Endometrium (tissue), 2 donors: Measurements from ENCODE around the gene CABP4.
"Not testable (repeated sequence)": the region's sequence is repeated elsewhere in the genome, so short reads cannot be mapped to it uniquely, and the experiment has no call there.

Source experiments
- FAIRE-seq: peaks from 2 replicates; lab custom pipeline; 2012; peaks lifted over from hg19 to GRCh38; lab: Jason Lieb, UNC
- donor health status: control.
- donor health status: control.

The CABP4 gene

DNA sequence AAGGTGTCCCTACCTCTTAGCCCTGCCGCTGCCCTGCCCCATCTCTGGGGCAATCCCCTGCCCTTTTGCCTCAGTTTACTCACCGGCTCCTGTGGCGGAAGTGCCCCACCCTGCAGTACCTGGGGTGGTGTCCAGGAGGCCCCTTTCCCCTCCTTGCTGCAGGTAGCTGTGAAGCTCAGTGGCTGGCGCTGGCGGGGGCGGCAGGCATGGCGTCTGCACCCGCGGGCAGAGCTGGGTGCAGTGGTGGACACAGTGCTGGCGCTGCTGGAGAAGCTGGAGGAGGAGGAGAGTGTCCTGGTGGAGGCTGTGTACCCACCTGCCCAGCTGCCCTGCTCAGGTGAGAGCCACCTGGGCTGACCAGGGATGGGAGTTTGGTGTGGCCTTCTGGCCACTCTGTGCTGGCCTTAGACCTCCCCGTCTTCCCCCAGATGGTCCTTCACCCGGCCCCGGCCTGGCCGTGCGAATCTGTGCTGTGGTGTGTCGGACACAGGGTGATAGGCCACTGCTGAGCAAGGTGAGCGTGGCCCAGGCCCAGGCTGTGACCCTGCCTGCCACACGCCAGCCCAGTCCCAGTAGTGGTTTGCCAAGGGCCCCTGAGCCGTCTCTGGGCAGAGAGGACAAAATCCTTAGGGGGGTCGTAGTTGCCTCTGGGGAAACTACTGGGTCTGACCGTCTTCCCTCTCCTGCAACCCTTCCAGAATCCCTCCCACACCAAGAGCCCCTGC lies 35.7 kb upstream of the CABP4 start:
- FAIRE-seq, result no peak

DNA sequence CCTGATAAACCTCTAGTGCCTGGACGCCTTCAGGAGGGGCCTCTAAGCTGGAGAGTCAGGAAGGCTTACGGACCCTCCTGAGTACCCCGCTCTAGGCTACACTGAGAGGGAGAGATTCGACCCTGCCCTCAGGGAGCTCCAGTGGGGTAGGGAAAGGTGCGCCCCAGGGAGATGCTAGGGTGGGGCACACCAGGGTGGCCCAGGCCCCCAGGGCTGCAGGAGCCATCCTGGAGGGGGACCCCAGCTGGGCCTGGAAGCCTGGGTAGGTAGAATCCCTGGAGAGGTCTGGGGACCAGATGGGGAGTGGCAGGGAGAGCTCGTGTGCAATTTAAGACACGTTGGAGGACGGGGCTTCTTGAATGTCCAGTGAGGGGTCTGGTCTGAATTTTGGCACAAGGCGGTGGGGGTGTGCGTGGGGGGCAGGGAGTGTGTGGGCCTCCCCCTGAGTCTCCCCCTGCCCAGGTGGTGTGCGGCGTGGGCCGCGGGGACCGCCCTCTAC lies 35.0 kb upstream of the CABP4 start:
- FAIRE-seq, result no peak

DNA sequence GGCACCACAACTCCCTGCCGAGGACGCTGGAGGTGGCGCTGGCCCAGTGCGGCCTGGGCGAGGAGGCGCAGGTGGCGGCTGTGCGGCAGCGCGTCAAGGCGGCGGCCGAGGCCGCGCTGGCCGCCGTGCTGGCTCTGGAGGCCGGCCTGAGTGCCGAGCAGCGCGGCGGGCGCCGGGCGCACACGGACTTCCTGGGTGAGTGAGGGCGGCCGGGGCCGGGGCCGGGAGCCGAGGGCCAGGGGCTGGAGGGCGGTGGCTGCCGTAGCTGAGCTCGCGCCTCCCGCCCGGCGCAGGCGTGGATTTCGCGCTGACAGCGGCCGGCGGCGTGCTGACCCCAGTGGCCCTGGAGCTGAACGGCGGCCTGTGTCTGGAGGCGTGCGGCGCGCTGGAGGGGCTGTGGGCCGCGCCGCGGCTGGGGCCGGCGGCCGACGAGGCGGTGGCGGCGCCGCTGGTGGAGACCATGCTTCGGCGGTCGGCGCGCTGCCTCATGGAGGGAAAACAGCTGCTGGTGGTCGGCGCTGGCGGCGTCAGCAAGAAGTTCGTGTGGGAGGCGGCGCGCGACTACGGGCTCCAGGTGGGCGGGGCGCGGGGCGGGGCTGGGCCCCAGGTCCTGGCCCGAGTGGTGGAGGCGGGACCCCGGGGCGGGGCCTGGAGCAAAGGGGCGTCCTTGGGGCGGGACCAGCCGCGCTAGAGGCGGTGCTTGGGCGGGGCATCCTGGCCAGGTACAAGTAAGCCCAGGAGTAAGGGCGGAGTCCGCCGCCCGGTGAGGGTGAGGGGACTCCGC lies 34.3 kb upstream of the CABP4 start:
- FAIRE-seq, result no peak

DNA sequence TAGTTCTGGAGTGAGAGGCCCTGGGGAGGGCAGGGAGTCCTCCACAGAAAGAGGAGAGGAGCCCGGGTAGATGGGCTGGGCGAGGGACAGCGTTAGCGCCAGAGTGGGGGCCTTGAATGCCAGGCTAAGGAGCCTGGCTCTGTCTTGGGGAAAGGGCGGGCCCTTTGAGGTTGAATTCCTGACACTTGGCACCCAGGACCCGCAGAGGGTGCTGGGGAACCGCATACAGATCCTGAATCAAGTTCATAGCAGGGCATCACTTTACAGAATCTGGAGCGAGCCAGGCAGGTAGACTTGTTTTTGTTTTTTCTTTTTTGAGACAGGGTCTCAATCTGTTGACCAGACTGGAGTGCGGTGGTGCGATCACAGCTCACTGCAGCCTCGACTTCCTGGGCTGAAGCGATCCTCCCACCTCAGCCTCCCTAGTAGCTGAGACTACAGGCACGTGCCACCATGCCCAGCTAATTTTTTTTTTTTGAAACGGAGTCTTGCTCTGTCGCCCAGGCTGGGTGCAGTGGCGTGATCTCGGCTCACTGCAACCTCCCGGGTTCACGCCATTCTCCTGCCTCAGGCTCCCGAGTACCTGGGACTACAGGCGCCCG lies 33.6 kb upstream of the CABP4 start:
- no peak for FAIRE-seq

DNA sequence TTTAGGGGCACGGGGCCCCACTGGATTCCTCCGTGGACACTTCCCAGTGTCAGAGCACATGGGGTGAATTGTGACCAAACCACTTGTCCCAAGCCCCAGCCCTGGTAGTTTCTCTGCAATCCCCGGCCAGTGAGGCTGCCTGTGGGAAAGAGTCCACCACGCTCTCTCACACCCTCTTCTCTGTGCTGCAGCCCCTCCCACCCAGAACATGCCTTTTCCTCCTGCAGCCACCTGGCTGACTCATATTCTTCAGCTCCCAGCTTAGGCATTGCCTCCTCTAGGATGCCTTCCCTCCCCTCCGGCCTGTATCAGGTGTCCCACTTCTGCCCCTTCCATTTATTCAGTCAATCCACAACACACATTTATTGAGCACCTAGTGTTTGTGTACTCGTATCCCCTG lies 32.3 kb upstream of the CABP4 start:
- no peak for FAIRE-seq

DNA sequence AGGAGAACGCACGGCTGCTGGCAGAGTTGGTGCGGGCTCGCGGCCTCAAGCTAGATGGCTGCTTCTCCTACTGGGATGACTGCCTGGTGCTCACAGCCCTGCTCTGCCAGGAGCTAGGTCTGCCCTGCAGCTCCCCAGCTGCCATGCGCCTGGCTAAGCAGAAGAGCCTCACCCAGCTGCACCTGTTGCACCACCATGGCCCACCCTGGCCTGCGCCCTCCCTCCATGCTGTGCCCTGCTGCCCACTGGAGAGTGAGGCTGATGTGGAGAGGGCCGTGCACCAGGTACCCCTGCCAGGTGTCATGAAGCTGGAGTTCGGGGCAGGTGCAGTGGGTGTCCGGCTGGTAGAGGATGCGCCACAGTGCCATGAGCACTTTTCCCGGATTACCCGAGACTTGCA lies 31.7 kb upstream of the CABP4 start:
- FAIRE-seq, result no peak

DNA sequence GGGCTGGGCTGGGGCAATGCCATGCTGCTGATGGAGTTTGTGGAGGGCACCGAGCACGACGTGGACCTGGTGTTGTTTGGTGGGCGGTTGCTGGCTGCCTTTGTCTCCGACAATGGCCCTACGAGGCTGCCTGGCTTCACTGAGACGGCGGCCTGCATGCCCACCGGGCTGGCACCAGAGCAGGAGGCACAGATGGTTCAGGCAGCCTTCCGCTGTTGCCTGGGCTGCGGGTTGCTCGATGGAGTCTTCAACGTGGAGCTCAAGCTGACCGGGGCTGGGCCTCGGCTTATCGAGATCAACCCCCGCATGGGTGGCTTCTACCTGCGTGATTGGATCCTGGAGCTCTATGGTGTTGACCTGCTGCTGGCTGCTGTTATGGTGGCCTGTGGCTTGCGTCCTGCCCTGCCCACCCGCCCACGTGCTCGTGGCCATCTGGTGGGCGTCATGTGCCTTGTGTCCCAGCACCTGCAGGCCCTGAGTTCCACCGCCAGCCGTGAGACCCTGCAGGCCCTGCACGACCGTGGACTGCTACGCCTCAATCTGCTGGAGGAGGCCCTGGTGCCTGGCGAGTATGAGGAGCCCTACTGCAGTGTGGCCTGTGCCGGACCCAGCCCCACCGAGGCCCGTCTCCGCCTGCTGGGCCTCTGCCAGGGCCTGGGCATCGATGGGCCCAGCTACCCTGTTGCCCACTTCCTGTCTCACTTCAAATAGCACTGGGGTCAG lies 31.1 kb upstream of the CABP4 start:
- no peak for FAIRE-seq

DNA sequence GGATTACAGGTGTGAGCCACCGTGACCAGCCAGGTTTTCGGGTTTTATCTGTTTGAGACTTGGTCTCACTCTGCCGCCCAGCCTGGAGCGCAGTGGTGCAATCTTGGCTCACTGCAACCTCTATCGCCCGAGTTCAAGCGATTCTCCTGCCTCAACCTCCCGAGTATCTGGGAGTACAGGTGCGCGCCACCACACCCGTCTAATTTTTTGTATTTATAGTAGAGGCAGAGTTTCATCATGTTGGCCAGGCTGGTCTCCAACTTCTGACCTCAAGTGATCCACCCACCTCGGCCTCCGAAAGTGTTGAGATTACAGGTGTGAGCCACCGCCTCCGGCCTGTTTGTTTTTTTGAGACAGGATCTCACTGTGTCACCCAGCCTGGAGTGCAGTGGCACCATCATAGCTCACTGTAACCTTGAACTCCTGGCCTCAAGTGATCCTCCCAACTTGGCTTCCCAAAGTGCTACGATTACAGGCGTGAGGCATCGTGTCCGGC lies 27.7 kb upstream of the CABP4 start:
- not testable (repeated sequence) for FAIRE-seq

DNA sequence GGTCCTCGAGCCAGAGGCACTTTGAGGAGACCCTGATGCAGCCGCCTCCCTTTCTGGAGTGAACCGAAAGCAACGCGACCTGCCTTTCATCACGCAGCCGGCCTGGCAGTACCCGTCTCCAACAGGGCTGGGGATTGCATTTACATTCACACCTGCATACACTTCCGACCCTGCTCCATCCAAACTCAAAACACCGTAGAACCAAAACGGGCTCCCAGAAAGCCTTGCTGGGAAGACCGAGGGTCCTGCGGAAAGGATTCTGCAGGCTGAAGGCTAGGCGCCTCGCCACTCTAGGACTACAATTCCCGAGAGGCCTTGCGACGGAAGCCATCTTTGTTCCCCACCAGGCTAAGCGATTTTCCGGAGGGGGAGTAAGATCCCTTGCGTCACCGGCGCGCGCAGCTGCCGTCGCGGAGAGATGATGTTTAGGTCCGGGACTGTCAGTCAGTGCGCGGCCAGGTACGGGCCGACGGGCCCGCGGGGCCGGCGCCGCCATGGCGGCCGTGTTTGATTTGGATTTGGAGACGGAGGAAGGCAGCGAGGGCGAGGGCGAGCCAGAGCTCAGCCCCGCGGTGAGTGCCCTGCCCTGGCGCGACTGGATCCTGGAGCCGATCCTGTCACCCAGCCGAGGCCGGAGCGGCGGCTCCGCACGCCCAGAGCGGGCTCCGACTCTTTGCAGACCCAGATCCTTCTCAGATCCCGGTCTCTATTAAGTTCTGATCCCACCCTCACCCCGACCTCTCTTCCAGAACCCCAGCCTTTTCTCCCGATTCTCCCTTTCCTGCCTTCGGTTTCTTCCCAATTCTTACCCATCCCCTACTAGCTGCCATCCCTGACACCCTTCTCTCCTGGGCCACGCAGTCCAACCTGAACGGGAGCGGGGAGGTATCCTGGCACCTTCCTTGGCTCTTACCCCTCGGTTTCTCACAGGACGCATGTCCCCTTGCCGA lies 26.8 kb upstream of the CABP4 start, which contains the start of gene RPS6KB2:
Gene RPS6KB2 (plus strand): TSS at position 443 of the 950 bp plus-strand sequence. CDS start 52 bp downstream, at position 495.
- peak; percentile 87 for FAIRE-seq

DNA sequence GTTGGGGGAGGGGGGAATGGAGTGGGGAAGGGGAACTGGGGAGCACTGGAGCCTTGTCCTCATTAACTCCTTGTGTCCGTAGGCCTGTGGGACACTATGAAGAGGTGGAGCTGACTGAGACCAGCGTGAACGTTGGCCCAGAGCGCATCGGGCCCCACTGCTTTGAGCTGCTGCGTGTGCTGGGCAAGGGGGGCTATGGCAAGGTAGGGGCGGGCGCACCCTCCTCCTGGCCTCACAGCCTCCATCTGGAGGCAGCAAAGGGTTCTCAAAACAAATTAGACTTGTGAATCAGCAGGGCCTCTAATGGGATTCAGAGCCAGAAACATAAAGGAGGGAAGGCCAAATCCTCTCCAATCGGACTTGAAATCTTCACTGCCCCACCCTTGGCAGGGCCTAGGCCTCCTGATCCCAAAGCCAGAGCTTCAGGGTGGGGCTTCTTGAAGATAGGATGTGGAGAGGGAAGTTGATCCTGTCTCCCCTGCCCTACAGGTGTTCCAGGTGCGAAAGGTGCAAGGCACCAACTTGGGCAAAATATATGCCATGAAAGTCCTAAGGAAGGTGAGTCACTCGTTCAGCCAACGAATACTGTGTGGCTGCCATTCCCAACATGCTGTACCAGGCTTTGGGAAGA lies 26.0 kb upstream of the CABP4 start:
- no peak for FAIRE-seq

DNA sequence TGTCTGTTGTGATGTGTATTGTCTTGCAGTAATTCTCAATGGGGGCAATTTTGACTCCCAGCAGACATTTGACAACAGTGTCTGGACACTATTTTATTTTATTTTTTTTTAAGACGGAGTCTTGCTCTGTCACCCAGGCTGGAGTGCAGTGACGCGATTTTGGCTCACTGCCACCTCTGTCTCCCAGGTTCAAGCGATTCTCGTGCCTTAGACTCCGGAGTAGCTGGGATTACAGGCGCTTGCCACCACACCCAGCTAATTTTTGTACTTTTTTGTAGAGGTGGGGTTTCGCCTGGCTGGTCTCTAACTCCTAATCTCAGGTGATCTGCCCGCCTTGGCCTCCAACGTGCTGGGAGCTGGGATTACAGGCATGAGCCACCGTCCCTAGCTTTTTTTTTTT lies 25.4 kb upstream of the CABP4 start:
- no peak for FAIRE-seq

DNA sequence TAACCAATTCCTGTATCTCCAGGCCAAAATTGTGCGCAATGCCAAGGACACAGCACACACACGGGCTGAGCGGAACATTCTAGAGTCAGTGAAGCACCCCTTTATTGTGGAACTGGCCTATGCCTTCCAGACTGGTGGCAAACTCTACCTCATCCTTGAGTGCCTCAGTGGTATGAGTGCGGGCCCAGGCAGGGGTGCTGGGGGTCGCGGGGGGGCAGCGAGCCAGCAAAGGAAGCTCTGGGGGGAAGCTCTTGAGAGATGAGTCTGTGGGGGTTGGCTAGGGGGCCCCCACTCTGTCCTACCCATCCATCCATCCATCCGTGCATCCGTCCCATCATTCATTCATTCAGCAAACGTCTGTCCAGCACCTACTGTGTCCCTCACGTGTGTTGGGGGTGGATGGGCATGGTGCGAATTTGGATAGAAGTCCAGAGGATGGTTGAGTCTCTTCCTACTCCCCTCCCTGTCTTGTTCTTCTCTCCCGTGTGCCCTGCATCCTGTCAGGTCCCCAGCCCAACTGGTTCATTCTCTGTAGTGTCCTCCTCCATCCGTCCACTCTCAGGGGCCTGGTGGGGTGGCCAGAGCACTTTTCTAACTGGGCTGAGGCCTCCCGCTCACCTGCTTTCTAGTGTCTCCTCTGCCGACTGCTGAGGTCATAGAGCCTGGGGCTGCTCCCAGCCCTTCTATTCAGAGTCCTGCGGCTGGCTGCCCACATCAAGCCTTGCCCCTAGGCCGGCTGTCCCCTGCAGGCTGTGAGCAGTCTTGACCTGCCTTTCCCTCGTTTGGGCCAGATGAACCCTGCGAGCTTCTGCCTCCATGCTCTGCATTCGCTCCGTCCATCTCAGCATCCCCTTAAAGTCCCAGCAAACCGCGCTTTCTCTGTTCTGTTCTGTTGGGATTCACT lies 23.6 kb upstream of the CABP4 start:
- FAIRE-seq, result no peak

DNA sequence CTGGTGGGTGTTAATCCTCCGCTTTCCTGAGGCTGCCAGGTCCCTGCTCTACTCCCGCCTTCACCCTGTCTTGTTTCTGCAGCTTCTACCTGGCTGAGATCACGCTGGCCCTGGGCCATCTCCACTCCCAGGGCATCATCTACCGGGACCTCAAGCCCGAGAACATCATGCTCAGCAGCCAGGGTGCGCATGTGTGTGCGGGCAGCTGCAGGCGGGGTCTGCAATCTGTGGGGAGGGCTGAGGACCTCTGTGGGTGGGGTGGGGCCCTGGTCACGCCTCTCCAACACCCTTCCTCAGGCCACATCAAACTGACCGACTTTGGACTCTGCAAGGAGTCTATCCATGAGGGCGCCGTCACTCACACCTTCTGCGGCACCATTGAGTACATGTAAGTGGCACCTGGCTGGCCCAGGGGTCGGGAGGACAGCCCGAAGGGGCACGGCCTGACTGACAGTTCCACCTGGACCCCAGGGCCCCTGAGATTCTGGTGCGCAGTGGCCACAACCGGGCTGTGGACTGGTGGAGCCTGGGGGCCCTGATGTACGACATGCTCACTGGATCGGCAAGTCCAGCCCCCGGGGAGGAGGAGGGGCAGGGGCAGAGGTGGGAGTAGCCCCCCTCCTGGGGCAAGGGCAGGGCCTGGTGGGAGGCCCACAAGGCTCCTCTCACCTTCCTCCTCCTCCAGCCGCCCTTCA lies 22.4 kb upstream of the CABP4 start:
- no peak for FAIRE-seq

DNA sequence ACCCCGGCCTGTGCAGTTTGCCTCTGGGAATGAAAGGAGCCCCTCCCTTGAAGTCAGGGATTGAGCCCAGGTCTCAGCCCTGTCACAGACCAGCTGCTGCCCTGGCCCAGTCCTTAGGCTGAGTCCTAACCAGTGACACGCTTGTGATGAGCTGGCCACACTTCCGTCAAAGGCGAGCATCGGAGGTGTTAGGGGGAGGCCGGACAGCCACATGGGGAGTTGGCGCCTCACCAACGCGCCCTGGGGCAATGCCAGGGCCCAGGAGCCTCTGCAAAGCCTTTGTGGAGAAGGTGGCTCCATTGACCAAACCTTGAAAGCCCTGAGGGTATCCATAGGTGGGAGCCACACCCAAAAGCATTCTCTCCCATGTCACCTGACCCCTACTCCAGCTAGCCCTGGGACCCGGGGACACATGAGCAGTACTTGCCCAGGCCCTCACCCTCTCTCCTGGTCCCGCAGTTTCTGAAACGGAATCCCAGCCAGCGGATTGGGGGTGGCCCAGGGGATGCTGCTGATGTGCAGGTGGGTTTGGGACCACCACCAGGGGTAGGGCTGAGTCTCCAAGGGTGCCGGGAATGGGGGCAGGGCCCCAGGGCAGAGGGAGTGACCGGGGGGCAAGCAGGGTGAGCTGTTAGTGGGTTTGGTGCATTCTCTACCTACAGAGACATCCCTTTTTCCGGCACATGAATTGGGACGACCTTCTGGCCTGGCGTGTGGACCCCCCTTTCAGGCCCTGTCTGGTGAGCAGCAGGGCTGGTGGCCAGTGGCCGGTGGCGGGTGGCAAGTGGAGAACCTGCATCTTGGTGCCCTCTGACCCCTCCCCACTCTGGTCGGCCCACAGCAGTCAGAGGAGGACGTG lies 21.4 kb upstream of the CABP4 start:
- no peak for FAIRE-seq

DNA sequence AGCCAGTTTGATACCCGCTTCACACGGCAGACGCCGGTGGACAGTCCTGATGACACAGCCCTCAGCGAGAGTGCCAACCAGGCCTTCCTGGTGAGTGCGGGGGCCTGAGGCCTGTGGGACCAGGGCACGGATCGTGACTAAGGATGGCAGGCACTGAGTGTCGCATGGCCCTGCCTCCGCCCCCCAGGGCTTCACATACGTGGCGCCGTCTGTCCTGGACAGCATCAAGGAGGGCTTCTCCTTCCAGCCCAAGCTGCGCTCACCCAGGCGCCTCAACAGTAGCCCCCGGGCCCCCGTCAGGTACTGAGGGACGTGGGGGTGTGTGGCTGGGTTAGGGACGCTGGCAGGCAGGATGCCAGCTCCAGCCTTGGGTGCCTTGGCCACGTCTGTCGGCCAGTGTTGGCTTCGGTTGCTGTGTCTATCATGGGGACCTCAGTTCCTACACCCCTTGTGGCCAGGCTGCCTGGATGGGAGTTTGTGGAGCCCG lies 20.7 kb upstream of the CABP4 start:
- FAIRE-seq, result no peak

DNA sequence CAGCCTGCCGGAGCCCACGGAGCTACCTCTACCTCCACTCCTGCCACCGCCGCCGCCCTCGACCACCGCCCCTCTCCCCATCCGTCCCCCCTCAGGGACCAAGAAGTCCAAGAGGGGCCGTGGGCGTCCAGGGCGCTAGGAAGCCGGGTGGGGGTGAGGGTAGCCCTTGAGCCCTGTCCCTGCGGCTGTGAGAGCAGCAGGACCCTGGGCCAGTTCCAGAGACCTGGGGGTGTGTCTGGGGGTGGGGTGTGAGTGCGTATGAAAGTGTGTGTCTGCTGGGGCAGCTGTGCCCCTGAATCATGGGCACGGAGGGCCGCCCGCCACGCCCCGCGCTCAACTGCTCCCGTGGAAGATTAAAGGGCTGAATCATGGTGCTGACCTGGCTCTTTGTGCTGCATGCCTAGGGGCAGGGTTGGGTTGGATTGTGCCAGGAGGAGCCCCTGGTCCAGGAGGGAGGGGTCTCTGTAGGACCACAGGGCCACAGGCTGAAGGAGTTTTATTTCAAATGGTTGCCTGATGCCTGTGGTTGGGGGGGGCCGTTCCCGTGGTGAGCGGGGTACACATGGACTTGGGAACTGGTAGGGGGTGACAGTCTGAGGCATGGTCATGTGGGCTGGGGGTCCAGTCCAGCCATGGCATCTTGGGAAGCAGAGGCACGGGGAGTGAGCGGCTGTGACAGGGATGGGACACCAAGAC lies 20.0 kb upstream of the CABP4 start:
- no peak for FAIRE-seq
